Inferior parietal cortex (tissue), 1 donor: ENCODE data around the gene ELANE.
"Not testable (repeated sequence)": the region's sequence is repeated elsewhere in the genome, so short reads cannot be mapped to it uniquely, and the experiment has no call there.

Experiments
- DNase-seq: peaks from one replicate; pipeline ENCODE4 v3.0.0-alpha.2; 2016; ENCODE audit errors: extremely low spot score

ELANE gene

DNA sequence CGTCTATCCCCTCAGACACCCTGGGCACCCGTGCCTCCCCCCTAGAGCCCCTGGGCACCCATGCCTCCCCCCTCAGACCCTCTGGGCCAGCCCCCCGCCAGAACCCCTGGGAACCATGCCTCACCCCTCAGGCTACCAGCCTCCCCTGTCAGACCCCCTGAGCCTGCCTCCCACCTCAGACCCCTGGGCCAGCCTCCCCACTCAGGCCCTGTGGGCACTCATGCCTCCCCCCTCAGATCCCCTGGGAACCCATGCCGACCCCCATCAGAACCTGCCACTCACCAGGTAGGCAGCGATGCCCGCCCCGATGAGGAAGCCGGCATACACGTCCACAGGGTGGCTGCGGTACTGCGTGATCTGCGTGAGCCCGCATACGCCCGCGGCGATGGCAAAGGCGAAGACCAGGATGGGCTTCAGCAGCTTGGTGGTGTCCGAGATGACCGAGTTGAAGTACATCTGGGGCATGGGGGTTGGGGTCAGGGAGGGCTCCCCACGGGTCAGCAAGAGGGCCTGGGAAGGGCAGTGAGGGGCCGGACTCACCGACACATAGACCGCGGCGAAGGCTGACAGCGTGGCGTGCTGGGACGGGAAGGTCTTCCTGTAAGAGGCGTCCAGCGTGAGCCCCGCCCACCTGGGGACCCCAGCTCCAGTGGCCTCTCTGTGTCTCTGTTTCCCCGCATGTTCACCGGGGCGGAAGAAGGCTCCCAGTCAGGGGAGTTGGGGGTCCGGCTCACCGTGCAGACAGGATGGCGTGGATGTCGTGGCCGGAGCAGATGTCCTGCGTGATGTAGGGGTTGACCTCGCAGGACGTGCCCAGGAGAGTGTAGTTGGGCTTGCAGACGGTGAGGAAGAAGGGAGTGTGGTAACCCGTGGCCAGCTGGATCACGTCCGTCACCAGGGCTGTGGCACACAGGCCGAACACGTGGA, 37.7 kb upstream of the ELANE start:
- no peak for DNase-seq

DNA sequence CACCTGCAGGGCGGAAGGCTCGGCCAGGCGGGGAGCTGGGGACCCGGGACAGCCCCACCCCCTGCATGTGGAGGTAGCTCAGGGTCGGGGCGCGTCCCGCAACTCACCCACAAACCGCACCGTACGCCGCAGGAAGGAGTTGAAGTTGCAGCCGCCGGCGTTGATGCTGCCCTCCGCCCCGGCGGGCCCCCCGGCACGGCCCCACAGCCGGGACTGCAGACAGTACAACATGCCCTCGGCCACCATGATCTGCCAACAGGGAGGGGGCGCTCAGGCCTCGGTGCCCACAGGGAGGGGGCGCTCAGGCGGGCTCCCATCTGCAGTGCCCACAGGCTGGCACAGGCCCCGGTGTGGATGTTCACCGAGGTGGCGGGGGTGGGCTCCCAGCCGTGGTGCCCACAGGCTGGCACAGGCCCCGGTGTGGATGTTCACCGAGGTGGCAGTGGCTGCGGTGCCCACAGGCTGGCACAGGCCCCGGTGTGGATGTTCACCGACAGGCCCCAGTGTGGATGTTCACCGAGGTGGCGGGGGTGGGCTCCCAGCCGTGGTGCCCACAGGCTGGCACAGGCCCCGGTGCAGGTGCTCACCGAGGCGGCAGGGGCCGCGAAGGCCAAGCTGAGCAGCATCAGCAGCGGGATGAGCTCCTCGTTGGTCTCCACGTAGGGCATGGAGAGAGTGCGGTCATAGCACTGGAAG, 36.9 kb upstream of the ELANE start:
- no peak for DNase-seq

DNA sequence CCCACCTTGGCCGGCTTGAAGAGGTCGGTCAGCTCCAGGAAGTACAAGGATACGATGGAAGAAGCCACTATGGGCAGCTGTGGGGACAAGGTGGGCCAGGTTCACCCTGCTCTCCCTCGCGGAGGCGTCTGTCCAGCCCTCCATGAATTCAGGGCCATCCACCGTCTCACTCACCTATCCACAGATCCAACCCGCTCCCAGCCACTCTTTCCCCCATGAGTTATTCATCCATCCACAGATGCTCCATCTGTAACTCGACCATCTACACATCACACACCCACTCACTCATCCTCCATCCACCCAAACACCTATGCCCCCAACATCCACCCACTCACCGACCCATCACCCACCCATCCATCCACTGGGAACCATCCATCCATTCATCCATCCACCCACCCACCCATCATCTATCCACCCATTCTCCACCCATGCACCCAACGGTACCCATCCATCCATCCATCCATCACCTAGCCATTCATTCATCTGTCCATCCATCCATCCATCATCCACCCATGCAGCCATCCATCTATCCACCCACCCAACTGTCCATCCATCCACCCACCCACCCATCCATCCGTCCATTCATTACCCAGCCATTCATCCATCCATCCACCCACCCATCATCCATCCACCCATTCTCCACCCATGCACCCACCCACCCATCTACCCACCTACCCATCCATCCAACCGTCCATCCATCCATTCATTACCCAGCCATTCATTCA, 36.2 kb upstream of the ELANE start:
- no peak for DNase-seq

DNA sequence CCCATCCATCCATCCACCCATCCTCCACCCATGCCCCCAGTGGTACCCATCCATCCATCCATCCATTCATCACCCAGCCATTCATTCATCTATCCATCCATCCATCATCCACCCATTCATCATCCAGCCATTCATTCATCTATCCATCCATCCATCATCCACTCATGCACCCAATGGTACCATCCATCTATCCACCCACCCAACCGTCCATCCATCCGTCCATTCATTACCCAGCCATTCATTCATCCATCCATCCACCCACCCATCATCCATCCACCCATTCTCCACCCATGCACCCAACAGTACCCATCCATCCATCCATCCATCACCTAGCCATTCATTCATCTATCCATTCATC, 35.6 kb upstream of the ELANE start:
- DNase-seq, result no peak

DNA sequence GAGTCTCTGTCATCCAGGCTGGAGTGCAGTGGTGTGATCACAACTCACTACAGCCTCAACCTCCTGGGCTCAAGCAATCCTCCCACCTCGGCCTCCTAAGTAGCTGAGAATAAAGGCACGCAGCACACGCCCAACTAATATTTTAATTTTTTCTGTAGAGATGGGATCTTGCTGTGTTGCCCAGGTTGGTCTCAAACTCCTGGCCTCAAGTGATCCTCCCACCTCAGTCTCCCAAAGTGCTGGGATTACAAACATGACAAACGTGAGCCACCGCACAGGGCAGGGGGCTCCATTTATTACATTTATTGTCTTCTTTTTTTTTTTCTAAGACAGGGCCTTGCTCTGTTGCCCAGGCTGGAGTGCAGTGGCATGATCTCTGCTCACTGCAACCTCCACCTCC, 31.9 kb upstream of the ELANE start:
- DNase-seq, result not testable (repeated sequence)

DNA sequence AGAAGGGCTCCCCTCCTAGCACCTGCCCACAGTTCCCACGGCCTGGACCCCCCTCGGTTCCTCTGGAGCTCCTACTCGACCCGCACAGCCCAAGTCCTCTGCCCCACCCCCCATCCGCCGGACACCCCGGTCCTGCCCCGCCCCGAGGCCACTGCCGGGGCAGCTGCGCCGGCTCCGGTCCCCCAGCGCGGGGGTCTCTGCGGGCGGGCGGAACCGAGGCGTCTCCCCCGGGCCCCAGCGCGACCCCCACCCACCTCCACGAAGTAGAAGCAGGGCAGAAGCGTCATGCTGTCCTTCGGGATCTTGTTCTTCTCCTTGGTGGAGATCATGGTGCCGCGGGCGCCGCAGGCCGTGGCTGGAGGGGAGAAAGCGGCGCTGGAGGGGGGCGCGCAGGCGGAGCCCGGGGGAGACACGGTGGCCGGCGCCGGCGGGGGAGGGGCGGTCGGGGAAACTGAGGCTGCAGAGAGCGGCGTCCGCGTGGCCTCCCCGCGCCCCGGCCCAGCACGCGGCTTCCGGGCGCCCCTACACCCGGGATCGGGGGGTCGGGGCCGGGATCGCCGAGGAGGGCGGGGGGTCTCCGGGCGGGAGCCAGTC, 30.8 kb upstream of the ELANE start:
- no peak for DNase-seq

DNA sequence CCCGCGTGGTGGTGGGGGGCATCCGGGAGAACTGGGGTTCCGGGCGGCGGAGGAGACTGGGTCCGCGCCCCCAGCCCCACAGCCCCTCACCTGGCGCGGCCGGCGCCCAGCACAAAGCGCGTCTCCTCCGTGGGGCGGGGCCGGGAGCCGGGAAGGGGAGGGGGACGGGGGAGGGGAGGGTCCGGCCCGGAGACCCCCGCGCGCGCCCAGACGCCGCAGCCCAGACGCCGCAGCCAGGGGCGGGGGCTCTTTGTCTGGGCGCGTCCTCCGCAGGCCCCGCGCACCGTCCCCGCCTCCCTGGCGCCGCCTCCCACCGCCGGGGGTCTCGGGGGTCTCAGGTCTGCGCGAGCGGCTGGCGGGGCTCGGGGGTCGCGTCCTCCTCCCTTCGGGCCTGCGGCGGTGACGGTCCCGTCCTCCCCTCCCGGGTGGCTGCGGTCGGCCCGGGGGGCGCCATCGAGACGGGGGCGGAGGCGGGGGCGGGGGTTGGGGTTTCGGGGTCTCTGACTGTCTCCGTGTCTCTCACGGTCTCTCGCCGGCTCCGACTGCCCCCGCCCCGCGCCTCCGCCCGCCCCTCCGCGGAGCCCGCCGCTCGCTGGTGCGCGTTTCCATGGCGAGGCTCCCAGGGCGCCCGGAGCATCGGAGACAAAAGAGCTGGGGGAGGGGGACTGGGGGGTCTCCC, 30.1 kb upstream of the ELANE start, which contains the start of gene PLPPR3:
TSS of gene PLPPR3 (minus strand) at position 131 of the 679 bp plus-strand sequence. CDS start 396 bp downstream, outside the sequence.
- no peak for DNase-seq

DNA sequence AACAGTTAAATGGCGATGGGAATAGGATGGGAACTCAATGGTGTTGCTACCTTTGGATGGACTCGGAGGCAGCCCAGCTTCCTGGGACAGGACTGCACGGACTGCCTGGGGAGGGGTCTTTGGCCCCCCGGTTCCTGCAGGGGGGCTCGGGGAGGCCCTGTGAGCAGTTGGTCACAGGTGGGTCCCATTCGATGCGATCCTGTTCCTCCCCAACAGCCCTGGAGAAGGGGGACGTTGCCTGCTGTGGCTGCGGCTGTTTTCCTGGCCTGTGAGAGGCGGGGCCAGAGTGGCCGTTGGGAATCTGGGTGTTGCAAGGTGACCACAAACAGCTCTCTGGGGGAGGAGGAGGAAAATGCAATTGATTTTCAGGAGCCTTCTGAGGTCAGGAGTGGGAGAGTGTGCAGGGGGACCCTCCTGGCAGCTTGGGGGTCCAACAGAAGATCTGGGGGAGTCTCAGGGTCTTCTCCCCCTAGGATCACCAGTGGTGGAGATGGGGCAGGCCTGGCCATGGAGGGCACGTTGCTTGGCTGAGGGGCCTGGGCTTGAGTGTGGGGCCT, 28.5 kb upstream of the ELANE start:
- no peak for DNase-seq

DNA sequence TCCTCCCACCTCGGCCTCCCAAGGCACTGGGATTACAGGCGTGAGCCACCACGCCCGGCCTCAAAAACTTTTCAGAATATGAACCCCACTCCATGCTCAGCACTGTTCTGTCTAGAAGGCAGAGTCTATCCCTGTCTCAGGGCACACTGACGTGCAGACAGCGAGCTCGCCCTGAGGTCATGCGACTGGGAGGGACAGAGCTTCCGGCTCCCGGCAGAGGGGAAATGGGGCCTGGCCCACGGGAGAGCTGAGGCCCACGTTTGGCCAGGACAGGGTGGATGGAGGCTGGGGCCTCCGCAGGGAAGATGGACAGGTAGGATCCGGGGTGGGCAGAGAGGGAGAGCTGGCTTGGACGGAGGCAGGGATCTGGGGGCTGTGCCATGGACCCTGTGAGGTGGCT, 27.2 kb upstream of the ELANE start:
- DNase-seq, result no peak

DNA sequence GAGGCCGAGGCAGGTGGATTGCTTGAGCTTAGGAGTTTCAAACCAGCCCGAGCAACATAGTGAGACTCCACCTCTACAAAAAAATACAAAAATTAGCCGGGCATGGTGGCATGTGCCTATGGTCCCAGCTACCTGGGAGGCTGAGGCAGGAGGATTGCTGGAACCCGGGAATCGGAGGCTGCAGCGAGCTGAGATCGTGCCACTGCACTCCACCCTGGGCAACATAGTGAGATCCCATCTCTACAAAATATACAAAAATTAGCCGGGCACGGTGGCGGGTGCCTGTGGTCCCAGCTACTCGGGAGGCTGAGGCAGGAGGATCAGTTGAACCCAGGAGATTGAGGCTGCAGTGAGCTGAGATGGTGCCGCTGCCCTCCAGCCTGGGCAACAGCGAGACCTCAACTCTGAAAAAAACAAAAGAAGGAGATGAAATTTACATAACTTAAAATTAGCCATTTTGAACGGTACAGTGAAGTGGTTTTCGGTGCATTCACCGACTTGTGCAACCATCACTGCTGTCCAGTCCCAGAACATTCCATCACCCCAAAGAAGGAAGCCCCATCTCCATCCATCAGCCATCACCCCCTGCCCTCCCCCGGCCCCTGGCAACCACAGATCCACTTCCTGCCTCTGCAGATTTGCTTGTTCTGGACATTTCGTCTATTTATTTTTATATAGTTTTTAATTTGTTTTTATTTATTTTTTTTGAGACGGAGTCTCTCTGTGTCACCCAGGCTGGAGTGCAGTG, 26.0 kb upstream of the ELANE start:
- no peak for DNase-seq

DNA sequence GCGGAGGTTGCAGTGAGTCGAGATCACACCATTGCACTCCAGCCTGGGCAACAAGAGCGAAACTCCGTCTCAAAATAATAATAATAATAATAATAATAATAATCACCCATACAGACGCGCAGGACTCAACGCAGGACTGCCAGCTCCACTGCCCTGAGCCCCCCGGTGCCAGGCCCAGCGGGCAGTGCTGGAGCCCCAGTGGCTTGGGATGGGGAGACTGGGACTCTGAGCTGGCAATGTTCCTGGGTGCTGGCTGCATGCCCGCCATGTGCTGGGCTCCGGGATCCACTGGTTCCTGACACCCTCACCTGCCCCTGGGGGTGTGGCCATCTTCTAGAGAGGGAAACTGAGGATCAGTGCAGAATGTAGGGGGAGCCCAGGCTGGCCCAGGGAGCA, 24.8 kb upstream of the ELANE start:
- DNase-seq, result no peak

DNA sequence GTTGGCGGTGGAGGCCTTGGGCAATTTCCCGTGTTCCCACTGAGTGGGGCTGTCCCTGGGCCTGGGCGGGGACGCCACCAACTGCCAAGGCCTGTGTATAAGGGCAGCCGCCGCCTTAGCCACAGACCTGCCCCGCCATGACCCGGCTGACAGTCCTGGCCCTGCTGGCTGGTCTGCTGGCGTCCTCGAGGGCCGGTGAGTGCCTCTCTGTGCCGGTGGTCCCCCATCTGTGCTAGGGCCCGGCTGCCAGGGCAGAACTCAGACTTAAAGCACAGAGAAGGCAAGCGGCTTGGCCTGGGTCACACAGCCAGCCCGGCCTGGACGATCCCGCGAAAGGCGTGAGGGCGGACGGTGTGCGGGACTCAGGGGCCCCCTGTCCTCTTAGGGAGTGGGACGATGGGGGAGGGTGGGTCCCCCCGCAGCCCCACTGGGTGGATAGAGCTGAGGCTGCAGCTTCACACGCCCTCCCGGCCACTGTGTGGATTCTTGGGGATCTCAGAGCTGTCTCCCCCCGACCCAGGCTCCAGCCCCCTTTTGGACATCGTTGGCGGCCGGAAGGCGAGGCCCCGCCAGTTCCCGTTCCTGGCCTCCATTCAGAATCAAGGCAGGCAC, 24.3 kb upstream of the ELANE start, which contains the start of gene AZU1:
TSS of gene AZU1 (plus strand) at position 128 of the 612 bp plus-strand sequence. CDS start at position 138, 10 bp downstream.
- DNase-seq, result no peak

DNA sequence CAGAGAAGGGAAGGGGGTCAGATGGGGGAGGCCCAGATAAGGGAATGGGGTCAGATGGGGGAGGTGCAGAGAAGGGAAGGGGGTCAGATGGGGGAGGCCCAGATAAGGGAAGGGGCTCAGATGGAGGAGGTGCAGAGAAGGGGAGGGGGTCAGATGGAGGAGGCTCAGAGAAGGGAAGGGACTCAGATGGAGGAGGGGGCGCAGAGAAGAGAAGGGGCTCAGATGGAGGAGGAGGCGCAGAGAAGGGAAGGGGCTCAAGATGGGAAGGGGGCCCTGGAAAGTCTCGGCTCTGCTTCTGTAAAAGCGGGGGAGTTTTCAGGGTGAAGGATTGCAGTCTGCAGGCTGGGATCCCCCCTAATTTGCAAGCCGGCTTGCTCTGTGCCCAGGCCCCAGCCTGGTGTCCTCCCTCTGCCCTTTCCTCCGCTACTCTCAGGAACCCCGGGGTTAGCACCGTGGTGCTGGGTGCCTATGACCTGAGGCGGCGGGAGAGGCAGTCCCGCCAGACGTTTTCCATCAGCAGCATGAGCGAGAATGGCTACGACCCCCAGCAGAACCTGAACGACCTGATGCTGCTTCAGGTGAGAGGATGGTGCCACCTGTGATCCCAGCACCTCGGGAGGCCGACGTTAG, 22.9 kb upstream of the ELANE start:
- DNase-seq, result no peak

DNA sequence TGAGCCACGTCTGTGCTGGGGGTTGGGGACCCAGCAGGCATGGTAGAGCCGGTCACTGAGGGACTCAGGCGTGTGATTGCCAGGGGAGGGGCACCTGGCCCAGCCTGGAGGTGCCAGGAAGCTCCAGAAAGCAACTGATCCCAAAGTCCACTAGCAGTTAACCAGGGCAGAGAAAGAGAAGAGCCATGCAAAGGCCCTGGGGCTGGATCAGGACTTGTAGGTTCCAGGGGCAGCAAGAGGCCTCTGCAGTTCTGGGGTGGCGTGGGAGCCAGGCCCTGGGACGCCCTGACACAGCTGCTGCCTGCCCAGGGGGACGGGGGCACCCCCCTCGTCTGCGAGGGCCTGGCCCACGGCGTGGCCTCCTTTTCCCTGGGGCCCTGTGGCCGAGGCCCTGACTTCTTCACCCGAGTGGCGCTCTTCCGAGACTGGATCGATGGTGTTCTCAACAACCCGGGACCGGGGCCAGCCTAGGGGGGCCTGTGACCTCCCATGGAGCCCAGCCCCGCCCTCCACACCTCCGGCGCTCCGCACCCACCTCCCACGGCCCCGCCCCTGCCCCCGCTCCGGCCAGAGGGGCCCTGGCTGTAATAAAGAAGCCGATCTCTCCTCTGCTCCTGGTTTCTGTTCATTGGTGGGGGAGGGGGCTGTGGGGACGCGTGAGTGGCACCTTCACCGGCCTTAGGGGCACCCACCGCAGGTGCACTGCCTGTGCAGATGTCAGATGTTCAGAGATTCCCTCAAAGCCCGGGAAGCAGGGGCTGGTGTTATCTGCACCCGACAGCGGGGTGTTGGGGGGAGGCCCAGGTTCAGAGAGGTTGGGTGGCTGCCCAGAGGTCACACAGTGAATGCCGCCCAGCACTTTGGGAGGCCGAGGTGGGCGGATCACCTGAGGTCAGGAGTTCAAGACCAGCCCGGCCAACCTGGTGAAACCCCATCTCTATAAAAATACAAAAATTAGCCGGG, 20.4 kb upstream of the ELANE start:
- no peak for DNase-seq

DNA sequence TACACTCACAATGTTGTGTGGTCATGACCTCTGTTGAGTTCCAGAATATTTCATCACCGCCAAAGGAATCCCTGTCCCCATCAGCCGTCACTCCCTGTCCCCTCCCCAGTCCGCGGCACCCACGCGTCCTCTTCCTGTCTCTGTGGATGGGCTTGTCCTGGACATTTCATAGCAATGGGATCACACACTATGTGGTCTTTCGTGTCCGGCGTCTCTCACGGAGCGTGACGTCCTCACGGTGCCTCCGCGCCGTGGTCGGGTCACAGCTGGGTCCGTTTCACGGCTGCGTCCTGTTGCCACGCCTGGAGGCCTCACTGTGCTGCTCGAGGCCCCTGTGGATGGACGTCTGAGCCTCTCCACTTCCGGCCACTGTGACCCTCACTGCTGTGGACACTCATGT, 17.9 kb upstream of the ELANE start:
- no peak for DNase-seq

DNA sequence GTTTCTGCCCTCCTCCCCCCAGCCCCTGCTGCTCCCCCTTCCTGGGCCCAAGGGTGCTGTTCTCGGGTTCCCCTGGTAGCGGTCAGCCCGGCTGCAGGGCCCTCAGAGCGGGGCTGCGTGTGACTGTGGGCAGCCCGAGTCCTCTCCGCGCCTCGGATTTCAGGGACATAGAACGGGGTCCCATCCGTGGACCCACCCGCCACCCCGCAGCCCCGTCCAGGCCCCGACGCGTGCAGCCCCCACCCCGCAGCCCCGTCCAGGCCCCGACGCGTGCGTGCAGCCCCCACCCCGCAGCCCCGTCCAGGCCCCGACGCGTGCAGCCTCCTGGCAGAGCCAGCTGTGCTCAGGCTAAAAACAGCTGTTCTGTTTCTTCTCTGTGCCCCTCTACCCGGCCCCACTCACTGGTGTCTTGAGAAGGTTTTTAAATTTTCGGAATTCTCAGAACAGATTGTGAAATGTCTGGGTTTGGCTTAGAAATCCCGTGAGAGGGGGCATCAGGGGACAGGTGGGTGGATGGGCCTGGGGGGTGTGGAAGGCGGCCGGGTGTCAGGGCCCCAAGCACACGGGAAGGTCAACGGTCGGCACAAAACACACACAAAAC, 16.8 kb upstream of the ELANE start:
- no peak for DNase-seq

DNA sequence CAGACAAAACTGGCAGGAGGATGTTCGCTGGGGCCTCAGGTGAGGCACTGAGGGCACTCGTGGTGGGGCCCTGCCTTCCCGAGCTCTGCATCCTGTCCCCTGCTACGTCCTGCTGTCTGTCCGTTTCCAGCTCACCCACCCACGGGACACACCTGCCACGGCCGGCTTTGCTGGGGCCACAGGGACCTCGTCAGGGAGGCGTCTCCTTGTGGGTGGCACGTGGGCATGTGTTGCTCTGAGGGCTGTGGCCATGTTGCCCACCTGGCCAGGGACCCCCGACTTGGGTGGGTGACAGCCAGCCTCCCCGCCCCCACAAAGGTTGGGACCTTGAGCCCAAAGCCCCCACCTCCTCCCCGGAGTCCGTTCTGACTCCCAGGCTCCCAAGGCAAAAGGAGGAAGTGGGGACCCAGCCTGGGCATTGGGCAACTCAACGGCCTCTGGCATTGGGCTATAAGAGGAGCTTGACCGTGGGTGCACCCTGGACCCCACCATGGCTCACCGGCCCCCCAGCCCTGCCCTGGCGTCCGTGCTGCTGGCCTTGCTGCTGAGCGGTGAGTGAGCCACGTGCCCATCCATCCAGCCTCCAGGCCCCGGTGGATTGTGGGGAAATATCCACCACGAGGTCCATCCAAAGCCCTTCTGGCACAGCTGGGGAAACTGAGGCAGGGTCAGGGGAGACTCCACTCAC, 11.4 kb upstream of the ELANE start, which contains the start of gene PRTN3:
TSS of gene PRTN3 (plus strand) at position 481 of the 688 bp plus-strand sequence. CDS start at position 491, 10 bp downstream.
- no peak for DNase-seq
